ENCODE data around the gene ITPR2. TPM values are rescaled to one million over a fixed set of nuclear protein-coding genes. Genes with fewer than 3 reads are reported as not detected.

The ITPR2 gene
- total RNA-seq, 2 experiments from 2014 or later, result 25.6 to 44.7 TPM

DNA sequence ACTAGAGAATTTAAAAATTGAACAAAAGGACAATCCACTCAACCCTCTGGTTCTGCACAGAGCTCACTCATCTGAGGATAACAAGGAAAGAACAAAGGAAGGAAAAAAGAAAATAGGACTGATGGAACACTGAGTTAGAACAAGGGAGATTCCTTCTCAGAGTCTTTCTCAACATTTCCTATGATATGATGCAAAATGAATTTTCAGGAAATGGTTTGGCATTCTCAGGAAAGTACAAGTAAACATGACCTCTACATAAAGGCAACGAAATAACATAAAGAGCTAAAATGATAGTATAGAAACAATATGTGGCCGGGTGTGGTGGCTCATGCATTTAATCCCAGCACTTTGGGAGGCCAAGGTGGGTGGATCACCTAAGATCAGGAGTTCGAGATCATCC, 135.8 kb downstream of the ITPR2 start:
- Histone ChIP-seq H3K4me3 (ENCODE audit: low read depth, low read length, poor library complexity, severe bottlenecking) (no peak overlapping the region), H3K4me1 (ENCODE audit: insufficient read depth, low read length, poor library complexity, severe bottlenecking) (no peaks in the 10 kb centered on the region), H4K20me1 (ENCODE audit: insufficient read depth, low read length) (no peaks in the 10 kb centered on the region), H2AFZ (ENCODE audit: low read length) (no peak overlapping the region), H3K79me2 (ENCODE audit: insufficient read depth, low read depth, low read length) (no peaks in the 10 kb centered on the region), H3K4me2 (ENCODE audit: low read length) (no peak overlapping the region), H3K9me2 (ENCODE audit: insufficient read depth, low read length) (no peaks in the 10 kb centered on the region), H3K9me3 (ENCODE audit: low read length) (no peaks in the 10 kb centered on the region), H3K36me3 (ENCODE audit: insufficient read depth, low read length) (peaks cover 6% of the 10 kb centered on the region; the same call in 1 of the 2 replicates), H3K27ac (ENCODE audit: low read depth, low read length, poor library complexity, severe bottlenecking) (no peak overlapping the region)
- ChIA-PET POLR2A (no interaction called here), CTCF (ENCODE audit: unreplicated experiment) (no interaction called here)
- no peak for TF ChIP-seq EZH2phosphoT487 (IDR thresholded peaks at IDR 0.05; ENCODE audit: borderline replicate concordance, low read depth, low read length)
- TF ChIP-seq, protein P1, sequence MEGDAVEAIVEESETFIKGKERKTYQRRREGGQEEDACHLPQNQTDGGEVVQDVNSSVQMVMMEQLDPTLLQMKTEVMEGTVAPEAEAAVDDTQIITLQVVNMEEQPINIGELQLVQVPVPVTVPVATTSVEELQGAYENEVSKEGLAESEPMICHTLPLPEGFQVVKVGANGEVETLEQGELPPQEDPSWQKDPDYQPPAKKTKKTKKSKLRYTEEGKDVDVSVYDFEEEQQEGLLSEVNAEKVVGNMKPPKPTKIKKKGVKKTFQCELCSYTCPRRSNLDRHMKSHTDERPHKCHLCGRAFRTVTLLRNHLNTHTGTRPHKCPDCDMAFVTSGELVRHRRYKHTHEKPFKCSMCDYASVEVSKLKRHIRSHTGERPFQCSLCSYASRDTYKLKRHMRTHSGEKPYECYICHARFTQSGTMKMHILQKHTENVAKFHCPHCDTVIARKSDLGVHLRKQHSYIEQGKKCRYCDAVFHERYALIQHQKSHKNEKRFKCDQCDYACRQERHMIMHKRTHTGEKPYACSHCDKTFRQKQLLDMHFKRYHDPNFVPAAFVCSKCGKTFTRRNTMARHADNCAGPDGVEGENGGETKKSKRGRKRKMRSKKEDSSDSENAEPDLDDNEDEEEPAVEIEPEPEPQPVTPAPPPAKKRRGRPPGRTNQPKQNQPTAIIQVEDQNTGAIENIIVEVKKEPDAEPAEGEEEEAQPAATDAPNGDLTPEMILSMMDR (conservative IDR thresholded peaks at IDR 0.05; ENCODE audit: low read length), result no peak
- intact Hi-C loops (cut with micrococcal nuclease; ENCODE audit: unreplicated experiment), result no loop called here
- no TSS peak for BruUV-seq (replicated peaks)
- no peak for DNase-seq (ENCODE audit: low spot score)

DNA sequence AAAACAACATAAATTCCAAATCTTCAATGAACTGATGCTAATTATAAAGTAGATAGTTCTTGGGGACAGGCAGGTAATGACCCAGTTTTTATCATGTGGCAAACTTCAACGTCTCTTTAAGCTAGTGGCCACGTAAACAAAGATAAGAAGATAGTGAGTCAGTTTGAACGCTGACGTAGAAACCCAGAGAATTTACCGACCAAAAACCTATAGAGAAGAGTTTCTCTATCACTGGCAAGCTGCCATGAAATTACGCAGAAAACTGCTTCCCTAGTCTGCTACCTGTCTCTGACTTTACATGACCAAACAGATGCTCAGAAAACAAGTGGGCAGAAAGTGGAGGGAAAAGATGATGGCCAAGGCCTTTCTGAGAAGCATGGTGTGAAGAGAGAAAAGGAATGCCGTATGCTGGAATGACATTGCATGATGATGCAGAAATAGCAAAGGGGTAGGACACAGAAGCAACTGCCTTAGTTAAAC, 136.3 kb downstream of the ITPR2 start:
- peaks cover 6% of the 10 kb centered on the region; the same call in 1 of the 2 replicates for H3K36me3 ChIP-seq (ENCODE audit: insufficient read depth, low read length)
- no peak overlapping the region for H3K4me2 ChIP-seq (ENCODE audit: low read length)
- H3K4me1 ChIP-seq (ENCODE audit: insufficient read depth, low read length, poor library complexity, severe bottlenecking), result no peaks in the 10 kb centered on the region
- H3K4me3 ChIP-seq (ENCODE audit: low read depth, low read length, poor library complexity, severe bottlenecking), result no peak overlapping the region
- no peaks in the 10 kb centered on the region for H3K9me2 ChIP-seq (ENCODE audit: insufficient read depth, low read length)
- no TSS peak for BruUV-seq (replicated peaks)
- intact Hi-C loops (cut with micrococcal nuclease; ENCODE audit: unreplicated experiment), result no loop called here
- H2AFZ ChIP-seq (ENCODE audit: low read length), result no peak overlapping the region
- no peaks in the 10 kb centered on the region for H4K20me1 ChIP-seq (ENCODE audit: insufficient read depth, low read length)
- no peaks in the 10 kb centered on the region for H3K79me2 ChIP-seq (ENCODE audit: insufficient read depth, low read depth, low read length)
- no peaks in the 10 kb centered on the region for H3K9me3 ChIP-seq (ENCODE audit: low read length)
- POLR2A ChIA-PET, result no interaction called here
- DNase-seq (ENCODE audit: low spot score), result no peak
- H3K27ac ChIP-seq (ENCODE audit: low read depth, low read length, poor library complexity, severe bottlenecking), result no peak overlapping the region
- TF ChIP-seq, protein P1 (conservative IDR thresholded peaks at IDR 0.05; ENCODE audit: low read length), result no peak
- no peak for TF ChIP-seq EZH2phosphoT487 (IDR thresholded peaks at IDR 0.05; ENCODE audit: borderline replicate concordance, low read depth, low read length)
- CTCF ChIA-PET (ENCODE audit: unreplicated experiment), result no interaction called here

GRCh38 chr12:26696048-26696612, 136.9 kb downstream of the ITPR2 start:
- H3K79me2 ChIP-seq (ENCODE audit: insufficient read depth, low read depth, low read length), result no peaks in the 10 kb centered on the region
- no peak for DNase-seq (ENCODE audit: low spot score)
- H4K20me1 ChIP-seq (ENCODE audit: insufficient read depth, low read length), result no peaks in the 10 kb centered on the region
- no peak overlapping the region for H3K4me3 ChIP-seq (ENCODE audit: low read depth, low read length, poor library complexity, severe bottlenecking)
- H3K4me2 ChIP-seq (ENCODE audit: low read length), result no peak overlapping the region
- H2AFZ ChIP-seq (ENCODE audit: low read length), result no peak overlapping the region
- no TSS peak for BruUV-seq (replicated peaks)
- no peaks in the 10 kb centered on the region for H3K9me2 ChIP-seq (ENCODE audit: insufficient read depth, low read length)
- TF ChIP-seq, protein P1 (conservative IDR thresholded peaks at IDR 0.05; ENCODE audit: low read length), result no peak
- TF ChIP-seq EZH2phosphoT487 (IDR thresholded peaks at IDR 0.05; ENCODE audit: borderline replicate concordance, low read depth, low read length), result no peak
- ChIA-PET CTCF (ENCODE audit: unreplicated experiment) (no interaction called here), POLR2A (no interaction called here)
- no peaks in the 10 kb centered on the region for H3K4me1 ChIP-seq (ENCODE audit: insufficient read depth, low read length, poor library complexity, severe bottlenecking)
- intact Hi-C loops (cut with micrococcal nuclease; ENCODE audit: unreplicated experiment), result no loop called here
- no peaks in the 10 kb centered on the region for H3K9me3 ChIP-seq (ENCODE audit: low read length)
- no peak overlapping the region for H3K27ac ChIP-seq (ENCODE audit: low read depth, low read length, poor library complexity, severe bottlenecking)
- peaks cover 6% of the 10 kb centered on the region; the same call in 1 of the 2 replicates for H3K36me3 ChIP-seq (ENCODE audit: insufficient read depth, low read length)
